Embryonic facial prominence (tissue), 1 donor: Measurements from ENCODE around the gene EPHA7.

Experiments used
- DNase-seq: peaks from one replicate; pipeline ENCODE4 v3.0.0-alpha.2; 2016; ENCODE audit errors: extremely low spot score

Gene EPHA7

DNA sequence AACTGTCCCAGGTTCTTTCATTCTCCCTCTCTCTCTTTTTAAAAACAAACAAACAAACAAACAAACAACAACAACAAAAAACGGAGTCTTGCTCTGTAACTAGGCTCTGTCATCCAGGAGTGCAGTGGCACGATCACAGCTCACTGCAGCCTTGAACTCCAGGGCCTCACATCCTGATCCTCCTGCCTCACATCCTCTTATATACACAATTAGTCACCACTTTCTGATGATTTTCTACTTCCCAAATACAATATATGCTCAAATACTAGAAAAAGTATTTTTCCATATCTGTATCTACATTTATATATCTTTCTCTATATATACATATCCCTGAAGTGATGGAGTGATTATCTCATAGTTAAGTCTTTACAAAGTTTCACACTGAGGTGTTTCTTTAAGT lies 170.7 kb downstream of the EPHA7 start:
- DNase-seq, result no peak

DNA sequence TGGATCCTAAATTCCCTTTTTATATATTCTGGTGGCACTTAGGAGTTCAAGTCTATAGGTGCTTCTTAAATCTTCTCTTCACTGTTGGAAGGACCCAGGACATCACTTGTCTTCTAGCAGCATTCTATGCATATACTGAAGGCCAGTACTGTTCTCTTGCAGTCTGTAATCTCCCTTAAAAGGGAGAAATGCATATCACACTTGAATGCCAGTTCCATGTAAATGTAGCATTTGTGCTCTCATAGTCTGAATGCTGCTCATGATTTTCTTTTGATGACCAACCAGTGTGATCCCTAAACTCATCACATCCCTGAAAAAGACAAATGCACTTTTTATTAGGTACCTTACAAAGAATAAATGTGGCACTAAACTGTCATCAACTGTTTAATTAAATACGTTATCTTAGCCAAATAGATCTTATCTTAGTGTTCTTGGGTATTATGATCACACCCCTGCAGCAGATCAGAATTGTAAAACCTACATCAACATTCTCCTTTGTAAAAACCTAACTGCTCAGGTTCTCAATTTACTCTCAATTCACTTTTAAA lies 176.1 kb downstream of the EPHA7 start:
- no peak for DNase-seq

DNA sequence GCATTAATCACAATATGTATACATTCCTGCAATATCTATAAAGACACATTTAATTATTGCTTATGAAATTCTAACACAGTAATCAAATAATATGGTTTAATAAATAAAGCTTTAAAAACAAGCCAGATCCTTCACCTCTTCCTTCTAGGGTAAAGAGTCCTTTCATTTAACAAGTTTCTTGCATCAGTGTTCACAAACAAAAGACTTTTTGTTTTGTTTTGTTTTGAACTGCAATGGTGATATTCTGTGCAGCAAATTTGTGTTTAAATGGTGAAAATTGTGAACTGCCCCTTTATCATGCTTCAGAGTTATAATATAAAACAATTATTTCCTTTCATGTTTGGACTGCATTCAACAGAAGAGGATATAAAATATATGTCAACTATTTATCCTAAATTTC lies 177.3 kb downstream of the EPHA7 start:
- no peak for DNase-seq

DNA sequence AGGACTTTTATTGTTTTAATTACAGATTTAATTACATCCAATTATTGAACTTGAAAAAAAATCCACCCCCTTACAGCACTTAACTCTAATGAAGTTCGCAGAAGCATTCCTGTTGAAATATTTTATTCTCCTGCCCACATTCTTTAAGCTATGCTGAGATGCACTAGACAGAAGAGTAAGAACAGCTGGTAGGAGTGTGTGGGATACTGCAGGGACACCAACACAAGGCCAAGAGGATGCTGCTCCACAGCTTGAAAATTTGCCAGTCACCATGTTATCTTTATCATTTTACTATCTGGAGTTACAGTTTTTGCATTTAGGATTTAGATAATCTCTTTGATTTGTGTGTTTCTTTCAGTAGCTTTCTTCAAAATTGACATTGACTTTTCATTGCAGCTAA lies 180.7 kb downstream of the EPHA7 start:
- no peak for DNase-seq

DNA sequence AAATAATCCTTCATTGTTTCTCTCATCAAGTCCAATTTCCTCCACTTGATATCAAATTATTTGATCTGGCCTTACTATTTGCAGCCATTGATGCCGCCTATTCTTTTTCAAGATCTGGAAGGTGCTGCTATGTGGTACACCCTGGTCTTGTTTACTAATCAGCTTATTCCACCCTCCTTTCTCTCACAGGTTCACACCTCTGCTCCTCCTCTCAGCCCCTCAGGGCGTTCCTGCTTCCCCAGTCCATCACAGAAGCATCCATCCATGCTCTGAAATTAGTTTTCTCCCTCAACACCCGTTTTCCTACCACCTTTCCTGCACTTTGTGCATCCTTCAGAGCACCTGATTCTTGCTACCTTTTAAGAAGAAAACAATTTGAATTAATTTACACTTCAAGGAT lies 183.6 kb downstream of the EPHA7 start:
- DNase-seq, result no peak

DNA sequence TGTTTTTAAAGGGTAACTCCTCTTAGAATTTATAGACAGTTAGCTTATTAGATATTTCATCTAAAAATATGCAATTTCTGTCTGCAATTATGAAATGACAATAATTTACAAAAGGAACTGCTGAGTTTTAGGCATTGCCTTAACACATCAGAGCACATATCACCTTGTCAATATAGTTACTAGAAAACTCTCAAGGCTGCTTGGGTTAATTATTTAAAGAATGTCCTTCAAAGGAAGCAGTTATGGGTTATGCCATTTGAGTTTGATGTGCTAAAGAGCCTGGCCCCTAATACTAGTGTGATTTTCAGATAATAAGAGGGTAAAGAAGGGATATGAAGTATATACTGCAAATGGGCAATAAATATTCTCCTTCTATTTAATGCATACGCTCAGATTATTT lies 192.5 kb downstream of the EPHA7 start:
- no peak for DNase-seq

DNA sequence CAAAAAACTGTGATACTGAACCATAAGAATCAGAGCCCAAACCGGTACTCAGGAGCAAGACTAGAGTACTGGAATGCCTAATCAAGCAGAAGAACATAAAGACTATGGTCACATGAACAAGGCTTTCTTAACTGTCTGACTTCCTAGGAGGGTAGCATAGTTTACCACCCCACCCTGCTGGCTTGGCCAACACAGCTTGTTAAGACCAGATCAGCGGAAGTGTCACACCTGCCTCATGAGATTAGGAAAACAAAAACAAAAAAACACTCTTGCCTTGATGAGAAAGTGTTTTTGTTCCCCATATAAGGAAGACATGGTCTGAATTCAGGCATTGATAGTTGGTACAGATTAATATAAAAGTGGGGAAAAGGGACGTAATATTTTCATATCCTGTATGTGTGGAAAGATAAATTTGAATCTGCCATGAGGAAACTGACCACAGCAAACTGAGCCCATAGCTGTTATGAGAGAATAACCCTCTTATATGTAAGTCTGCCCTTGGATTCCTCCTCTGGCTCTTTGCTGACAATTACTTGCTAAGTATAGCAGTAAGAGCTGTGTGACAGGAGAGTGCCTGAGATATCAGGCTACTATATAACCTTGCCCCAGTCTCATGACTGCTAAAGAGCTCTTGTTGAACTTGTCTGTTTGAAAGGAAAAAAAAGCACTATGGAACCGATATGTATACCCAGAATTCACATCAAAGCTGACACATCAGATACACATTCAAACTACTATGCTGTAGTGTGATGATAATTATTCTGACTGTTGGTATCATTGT lies 197.1 kb downstream of the EPHA7 start:
- no peak for DNase-seq

DNA sequence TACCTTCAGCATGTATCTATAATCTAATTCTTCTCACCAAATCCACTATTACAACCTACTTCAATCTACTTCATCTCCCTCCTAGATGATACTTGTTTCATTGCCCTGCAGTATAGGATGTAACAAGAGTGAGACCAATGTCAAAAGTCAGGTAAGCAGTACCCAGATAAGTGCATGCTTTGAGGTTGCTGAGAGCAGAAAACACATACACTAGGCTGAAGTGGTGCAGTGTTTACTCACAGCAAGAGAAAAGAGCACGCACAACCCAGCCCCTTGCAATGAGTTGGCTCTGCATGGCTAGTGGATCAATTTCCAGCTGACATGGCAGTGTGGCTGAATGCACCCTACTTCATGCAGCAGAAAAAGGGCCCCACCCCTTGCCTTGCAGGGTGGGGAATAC lies 199.9 kb downstream of the EPHA7 start:
- DNase-seq, result no peak

DNA sequence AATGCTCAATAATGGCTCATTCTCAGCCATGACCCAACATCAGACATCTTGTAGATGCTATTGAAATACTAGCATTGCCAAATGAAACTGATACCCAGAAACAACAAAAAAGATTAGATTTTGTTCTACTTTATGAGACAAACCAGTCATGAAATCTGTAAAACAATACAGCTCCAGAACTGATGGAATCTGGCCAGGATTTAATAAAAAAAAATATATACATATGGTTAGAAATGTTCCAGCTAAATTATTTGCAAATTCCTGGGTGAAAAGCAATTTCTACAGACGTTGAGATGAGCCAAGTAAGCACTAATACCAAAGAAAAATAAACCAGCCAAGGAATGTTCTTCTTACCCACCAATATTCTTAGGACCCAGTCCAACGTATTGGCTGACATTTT lies 201.3 kb downstream of the EPHA7 start:
- DNase-seq, result no peak

DNA sequence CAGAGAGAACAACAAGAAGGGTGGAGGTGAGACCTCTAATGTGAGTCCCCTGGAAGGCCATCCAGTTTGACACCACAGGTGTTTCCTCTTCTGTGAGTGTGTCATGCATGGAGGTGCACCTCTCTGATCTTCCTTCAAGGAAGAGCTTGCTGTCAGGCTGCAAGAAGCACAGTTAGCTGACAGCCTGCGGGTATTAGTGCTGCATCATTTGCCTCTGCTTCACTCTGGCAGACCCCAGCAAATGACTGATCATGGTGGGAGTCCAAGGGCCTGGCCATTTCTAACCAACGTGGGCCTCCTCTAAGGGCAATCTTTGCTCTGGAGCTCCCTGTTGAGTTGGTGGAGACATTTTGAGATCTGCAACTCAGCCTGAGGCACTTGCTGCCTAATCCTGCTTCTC lies 206.3 kb downstream of the EPHA7 start:
- DNase-seq, result no peak

DNA sequence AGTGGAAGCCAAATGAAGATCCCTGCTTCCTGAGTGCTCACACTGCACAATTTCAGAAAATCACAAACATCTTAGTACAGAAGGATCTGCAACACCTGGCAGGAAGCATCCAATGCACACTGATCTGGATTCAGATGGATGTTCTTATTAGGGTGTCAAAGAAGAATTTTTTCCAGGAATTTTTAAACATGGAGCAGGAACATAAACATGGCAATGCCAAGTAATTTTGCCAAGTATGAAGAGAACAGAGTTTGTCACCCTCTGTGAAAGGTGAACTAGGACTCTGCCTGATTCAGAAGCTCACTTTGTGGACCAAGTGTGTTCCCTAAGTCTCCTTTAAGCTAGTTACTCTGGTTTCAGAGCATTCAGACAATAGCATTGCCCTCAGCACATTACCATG lies 208.5 kb downstream of the EPHA7 start:
- no peak for DNase-seq

DNA sequence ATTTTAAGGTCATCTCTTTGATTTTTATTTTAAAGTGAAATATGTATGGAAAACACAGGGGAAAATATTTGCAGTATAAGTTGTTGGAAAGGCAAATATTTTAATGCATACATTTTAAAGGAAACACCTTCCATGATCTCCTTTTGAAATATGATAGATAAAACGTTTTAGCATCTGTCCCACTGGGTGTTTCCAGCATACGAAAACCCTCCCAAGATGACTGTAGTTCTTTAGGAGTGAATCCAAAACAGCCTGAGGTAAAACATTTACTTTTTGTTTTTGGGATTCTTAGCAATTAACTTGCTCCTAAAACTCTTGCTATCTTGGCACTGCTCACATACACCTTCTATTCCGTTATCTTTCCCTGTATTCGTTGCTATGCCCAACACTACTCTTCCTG lies 210.0 kb downstream of the EPHA7 start:
- DNase-seq, result no peak

DNA sequence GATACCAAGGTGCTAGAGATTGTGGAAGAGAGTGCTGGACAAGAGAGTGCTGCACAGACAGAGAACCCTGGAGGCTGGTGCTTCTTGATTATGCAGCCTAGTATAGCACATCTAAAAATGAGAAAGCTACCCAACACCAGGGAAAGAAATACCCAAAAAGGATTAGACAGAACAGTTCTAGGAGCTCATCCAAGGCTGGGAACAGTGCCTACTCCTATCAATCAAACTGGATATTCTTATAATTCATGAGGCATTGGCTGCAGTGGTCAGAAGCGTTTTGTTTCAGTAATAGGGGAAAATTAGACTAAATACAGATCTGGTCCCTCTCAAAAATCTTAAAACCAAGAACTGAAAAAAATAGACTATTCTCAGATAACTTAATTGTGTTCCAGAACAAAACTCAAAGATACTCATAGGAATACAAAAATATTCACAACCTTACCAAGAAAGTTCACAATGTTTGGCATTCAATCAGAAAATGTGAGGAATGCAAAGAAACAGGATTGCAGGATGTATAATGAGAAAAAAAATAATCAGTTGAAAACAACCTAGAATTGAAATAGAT lies 222.9 kb downstream of the EPHA7 start:
- no peak for DNase-seq

DNA sequence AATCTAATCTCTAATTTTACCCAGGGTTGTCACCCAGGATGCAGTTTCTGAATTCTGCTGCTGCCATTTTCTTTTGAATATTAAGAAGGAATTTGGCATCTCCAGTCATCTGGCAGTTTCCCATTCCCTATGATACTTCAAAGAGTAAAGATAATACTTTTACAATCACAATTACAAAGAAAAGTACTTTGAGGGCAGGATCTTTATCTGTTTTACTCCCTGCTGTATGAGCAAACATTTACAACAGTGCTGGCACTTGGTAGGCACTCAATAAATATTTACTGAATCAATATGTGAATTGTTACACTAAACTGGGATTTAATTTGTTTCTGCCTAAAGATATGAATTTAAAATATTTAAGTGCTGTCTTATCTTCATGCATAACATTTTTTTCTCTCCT lies 224.9 kb downstream of the EPHA7 start:
- DNase-seq, result no peak

DNA sequence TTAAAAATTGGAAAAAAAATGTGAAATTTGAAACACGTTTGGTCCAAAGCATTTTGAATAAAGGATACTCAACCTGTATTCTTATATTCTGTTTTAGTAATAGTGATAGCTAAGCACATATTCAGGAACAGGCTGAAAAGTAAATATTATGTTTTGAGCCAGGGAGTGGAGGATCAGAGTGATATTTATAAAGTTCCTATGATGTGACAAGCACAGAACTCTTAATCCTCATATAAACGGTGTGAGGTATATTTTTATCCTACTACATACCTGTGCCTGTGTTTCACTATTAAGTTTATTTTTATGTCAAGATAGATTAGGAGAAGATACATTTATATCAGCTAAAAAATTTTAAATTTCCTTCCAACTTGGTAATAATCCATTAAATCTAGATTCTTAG lies 225.5 kb downstream of the EPHA7 start:
- DNase-seq, result no peak
